ENCODE data around the gene MIER1.

DNA sequence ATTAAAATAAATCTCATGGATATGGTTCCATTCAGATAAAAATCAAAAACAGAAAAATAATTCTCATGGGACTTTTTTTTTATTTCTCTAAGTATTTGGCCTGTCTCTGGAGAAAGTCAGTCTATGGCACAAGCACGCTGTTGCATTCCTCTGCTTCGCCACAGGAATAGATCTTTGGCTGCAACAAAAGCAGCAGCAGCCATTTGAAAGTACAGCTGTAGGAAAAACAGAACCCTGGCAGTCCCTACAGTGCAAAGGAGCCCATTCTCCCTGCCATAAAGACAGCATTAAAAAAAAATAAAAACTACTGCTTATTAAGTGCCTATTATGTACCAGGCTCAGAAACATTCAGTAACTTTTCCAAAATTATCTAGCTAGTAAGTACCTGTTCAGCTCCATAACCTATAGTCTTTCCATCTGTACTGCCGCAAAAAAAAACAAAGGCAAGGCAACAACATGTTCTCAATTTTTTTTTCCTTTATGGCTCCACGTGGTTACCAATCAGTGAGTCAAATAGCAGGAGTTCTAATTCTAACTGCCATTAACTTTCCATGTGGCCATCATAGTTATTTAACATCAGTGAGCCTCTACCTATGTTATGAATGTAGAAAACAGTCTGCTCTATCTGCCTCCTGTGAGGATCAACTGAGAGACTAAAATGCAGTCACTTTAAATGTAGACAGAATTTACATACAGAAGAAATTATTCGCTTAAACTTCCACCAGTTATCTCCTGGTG is 106.5 kb downstream of the MIER1 start:
- TF ChIP-seq, protein P1, sequence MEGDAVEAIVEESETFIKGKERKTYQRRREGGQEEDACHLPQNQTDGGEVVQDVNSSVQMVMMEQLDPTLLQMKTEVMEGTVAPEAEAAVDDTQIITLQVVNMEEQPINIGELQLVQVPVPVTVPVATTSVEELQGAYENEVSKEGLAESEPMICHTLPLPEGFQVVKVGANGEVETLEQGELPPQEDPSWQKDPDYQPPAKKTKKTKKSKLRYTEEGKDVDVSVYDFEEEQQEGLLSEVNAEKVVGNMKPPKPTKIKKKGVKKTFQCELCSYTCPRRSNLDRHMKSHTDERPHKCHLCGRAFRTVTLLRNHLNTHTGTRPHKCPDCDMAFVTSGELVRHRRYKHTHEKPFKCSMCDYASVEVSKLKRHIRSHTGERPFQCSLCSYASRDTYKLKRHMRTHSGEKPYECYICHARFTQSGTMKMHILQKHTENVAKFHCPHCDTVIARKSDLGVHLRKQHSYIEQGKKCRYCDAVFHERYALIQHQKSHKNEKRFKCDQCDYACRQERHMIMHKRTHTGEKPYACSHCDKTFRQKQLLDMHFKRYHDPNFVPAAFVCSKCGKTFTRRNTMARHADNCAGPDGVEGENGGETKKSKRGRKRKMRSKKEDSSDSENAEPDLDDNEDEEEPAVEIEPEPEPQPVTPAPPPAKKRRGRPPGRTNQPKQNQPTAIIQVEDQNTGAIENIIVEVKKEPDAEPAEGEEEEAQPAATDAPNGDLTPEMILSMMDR (IDR thresholded peaks at IDR 0.05): no peak
- TF ChIP-seq POLR2A (IDR thresholded peaks at IDR 0.05) (no peak), EP300 (IDR thresholded peaks at IDR 0.05) (no peak)

Data from ovary (tissue), 3 donors.